ENCODE measurements around the gene SLAMF1.

GRCh38 chr1:160652924-160653619, 6.2 kb upstream of the SLAMF1 start:
- TF ChIP-seq CTCF (IDR thresholded peaks at IDR 0.05): no peak
- no peak for TF ChIP-seq POLR2A (IDR thresholded peaks at IDR 0.05)

Data from adrenal gland (tissue), 5 donors.